K562 (cell line): ENCODE results near the gene TSC22D3. TPM values are rescaled to one million over a fixed set of nuclear protein-coding genes. Genes with fewer than 3 reads are reported as not detected.

Experiments
- CREM ChIP-seq: IDR thresholded peaks from 2 replicates; pipeline ENCODE4 v1.6.1; 2014; ENCODE audit warnings: antibody characterized with exemption, low read depth
- PTTG1 ChIP-seq: fragments of 450-650 bp; IDR thresholded peaks from 2 replicates; pipeline ENCODE4 v1.6.1; 2016; ENCODE audit warnings: low read depth, mild to moderate bottlenecking, missing genetic modification characterization, missing compliant biosample characterization
- RBFOX2 ChIP-seq: fragments of 200-400 bp; formaldehyde crosslinking; IDR thresholded peaks from 2 replicates; pipeline ENCODE4 v1.6.1; 2017; ENCODE audit warnings: low read depth, mild to moderate bottlenecking, low read length, moderate library complexity
- TAL1 ChIP-seq: fragments of 450-650 bp; IDR thresholded peaks from 2 replicates; pipeline ENCODE4 v1.6.1; 2016; ENCODE audit warnings: mild to moderate bottlenecking
- ZNF175 ChIP-seq: fragments of 200-800 bp; sonication (Bioruptor generic); IDR thresholded peaks from 2 replicates; pipeline ENCODE4 v1.6.1; 2016; ENCODE audit warnings: low read depth, mild to moderate bottlenecking, missing genetic modification characterization, missing compliant biosample characterization
- ZNF696 ChIP-seq: fragments of 250-450 bp; sonication (Bioruptor Pico); conservative IDR thresholded peaks from 2 replicates; pipeline ENCODE4 v1.4.0; 2020; ENCODE audit warnings: mild to moderate bottlenecking, moderate library complexity
- polyA plus RNA-seq, 8 experiments: library from polyadenylated mRNA; depleted of rRNA in 4 of 8; stranded (reverse) in 5 of 8; unstranded in 3 of 8; fragments of >200 nt; fragmentation: Nextera tagmentation in 2 of 8; fragmentation: Illumina TruSeq in 1 of 8; extraction: Ambion mirVana in 2 of 8; extraction: Trizol in 1 of 8; gene quantifications; 2 replicates each; pipeline versions ENCODE4 v1.2.1 to v1.2.3, GENCODE V29; 2011 to 2014; ENCODE audit warnings: inconsistent platforms in 1 of 8, missing spikeins in 1 of 8
- total RNA-seq, 7 experiments: library from RNA; depleted of rRNA in 6 of 7; stranded (reverse); fragments of >200 nt in 6 of 7; fragmentation: Illumina TruSeq in 2 of 7; extraction: Trizol in 2 of 7; gene quantifications; 2 replicates each; pipeline versions ENCODE4 v1.2.1 to v1.2.3, GENCODE V29; 2011 to 2021; ENCODE audit warnings: low replicate concordance in 1 of 7
- TF ChIP-seq, protein P1 (sequence below): fragments of 450-650 bp; IDR thresholded peaks from 2 replicates; pipeline ENCODE4 v1.6.1; 2016; ENCODE audit warnings: mild to moderate bottlenecking
- TF ChIP-seq, protein P2 (sequence below): fragments of 450-650 bp; IDR thresholded peaks from 2 replicates; pipeline ENCODE4 v1.6.1; 2016; ENCODE audit warnings: antibody characterized with exemption
- TF ChIP-seq, protein P3 (sequence below): sonication (generic); formaldehyde crosslinking; IDR thresholded peaks from 2 replicates; pipeline ENCODE4 v1.8.0; 2022; ENCODE audit warnings: mild to moderate bottlenecking, missing genetic modification reagents
- TF ChIP-seq, protein P4 (sequence below): fragments of 450-650 bp; conservative IDR thresholded peaks from 2 replicates; pipeline ENCODE4 v1.6.1; 2016; ENCODE audit warnings: missing genetic modification characterization, low read depth, mild to moderate bottlenecking, control low read depth, missing compliant biosample characterization
- TF ChIP-seq, protein P5 (sequence below): sonication (generic); formaldehyde crosslinking; IDR thresholded peaks from 2 replicates; pipeline ENCODE4 v1.8.1; 2023; ENCODE audit warnings: mild to moderate bottlenecking, missing genetic modification reagents

TSC22D3 gene
- total and polyA plus RNA-seq, 9 of the 15 experiments (the other 6 are each of a cell fraction or from before 2014, with no cell fraction given): 0.48 to 3.0 (median 0.87) TPM

DNA sequence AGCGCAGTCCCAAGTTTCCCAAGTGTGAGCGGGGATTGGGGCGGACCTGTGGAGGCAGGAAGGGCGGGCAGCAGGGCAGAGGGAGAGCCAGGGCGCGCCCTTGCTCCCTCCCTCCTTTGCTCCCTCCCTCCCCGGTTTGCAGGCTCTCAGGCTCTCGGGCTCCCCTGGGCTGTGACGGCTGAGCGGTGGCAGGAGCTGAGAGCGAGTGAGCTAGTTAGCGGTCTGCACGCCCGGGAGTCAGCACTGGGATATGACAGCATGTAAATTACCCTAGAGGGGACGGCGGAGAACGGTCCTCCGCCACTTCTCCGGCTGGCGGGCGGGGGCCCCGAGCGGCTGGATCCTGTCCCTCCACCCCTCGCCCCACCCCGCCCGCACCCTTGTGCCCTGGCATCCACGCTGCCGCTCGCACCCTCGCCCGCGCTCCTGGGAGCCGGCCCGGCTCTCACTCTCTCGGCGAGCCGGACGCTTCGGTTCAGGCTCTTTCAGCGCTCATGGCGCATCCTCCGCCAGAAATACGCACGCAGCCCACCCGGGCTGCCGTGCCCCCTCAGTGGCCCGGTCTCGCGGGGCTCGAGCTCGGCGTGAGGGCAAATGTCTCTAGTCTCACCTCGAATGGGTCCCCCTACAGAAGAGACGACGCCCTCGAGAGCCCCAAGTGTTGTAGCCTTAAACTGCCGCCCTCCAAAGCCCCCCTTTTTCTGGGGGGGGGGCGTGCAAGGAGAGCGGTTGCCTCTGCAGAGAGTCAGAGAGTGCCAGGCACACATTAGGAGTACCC lies at the start of gene TSC22D3 (continued):
- TF ChIP-seq, protein P1, sequence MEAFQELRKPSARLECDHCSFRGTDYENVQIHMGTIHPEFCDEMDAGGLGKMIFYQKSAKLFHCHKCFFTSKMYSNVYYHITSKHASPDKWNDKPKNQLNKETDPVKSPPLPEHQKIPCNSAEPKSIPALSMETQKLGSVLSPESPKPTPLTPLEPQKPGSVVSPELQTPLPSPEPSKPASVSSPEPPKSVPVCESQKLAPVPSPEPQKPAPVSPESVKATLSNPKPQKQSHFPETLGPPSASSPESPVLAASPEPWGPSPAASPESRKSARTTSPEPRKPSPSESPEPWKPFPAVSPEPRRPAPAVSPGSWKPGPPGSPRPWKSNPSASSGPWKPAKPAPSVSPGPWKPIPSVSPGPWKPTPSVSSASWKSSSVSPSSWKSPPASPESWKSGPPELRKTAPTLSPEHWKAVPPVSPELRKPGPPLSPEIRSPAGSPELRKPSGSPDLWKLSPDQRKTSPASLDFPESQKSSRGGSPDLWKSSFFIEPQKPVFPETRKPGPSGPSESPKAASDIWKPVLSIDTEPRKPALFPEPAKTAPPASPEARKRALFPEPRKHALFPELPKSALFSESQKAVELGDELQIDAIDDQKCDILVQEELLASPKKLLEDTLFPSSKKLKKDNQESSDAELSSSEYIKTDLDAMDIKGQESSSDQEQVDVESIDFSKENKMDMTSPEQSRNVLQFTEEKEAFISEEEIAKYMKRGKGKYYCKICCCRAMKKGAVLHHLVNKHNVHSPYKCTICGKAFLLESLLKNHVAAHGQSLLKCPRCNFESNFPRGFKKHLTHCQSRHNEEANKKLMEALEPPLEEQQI: no peak
- TF ChIP-seq ZNF175 (CRISPR knock-in tag) (no peak), PTTG1 (no peak), CREM (no peak), TAL1 (no peak), RBFOX2 (peak; percentile 57), ZNF696 (no peak)
- TF ChIP-seq, protein P2, sequence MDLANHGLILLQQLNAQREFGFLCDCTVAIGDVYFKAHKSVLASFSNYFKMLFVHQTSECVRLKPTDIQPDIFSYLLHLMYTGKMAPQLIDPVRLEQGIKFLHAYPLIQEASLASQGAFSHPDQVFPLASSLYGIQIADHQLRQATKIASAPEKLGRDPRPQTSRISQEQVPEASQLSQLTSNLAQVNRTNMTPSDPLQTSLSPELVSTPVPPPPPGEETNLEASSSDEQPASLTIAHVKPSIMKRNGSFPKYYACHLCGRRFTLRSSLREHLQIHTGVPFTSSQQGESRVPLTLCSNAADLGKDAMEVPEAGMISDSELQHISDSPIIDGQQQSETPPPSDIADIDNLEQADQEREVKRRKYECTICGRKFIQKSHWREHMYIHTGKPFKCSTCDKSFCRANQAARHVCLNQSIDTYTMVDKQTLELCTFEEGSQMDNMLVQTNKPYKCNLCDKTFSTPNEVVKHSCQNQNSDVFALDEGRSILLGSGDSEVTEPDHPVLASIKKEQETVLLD: no peak
- TF ChIP-seq, protein P3, sequence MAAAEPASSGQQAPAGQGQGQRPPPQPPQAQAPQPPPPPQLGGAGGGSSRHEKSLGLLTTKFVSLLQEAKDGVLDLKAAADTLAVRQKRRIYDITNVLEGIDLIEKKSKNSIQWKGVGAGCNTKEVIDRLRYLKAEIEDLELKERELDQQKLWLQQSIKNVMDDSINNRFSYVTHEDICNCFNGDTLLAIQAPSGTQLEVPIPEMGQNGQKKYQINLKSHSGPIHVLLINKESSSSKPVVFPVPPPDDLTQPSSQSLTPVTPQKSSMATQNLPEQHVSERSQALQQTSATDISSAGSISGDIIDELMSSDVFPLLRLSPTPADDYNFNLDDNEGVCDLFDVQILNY (CRISPR knock-in tag): no peak
- TF ChIP-seq, protein P4, sequence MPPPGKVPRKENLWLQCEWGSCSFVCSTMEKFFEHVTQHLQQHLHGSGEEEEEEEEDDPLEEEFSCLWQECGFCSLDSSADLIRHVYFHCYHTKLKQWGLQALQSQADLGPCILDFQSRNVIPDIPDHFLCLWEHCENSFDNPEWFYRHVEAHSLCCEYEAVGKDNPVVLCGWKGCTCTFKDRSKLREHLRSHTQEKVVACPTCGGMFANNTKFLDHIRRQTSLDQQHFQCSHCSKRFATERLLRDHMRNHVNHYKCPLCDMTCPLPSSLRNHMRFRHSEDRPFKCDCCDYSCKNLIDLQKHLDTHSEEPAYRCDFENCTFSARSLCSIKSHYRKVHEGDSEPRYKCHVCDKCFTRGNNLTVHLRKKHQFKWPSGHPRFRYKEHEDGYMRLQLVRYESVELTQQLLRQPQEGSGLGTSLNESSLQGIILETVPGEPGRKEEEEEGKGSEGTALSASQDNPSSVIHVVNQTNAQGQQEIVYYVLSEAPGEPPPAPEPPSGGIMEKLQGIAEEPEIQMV: no peak
- TF ChIP-seq, protein P5, sequence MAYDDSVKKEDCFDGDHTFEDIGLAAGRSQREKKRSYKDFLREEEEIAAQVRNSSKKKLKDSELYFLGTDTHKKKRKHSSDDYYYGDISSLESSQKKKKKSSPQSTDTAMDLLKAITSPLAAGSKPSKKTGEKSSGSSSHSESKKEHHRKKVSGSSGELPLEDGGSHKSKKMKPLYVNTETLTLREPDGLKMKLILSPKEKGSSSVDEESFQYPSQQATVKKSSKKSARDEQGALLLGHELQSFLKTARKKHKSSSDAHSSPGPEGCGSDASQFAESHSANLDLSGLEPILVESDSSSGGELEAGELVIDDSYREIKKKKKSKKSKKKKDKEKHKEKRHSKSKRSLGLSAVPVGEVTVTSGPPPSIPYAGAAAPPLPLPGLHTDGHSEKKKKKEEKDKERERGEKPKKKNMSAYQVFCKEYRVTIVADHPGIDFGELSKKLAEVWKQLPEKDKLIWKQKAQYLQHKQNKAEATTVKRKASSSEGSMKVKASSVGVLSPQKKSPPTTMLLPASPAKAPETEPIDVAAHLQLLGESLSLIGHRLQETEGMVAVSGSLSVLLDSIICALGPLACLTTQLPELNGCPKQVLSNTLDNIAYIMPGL: no peak
